Effector memory CD4-positive, alpha-beta T cell (primary cell): ENCODE results near the gene MEGF10.

Experiments used
- DNase-seq, 3 donors: peaks; one replicate each; pipeline ENCODE4 v3.0.0-alpha.2; 2020
- H3K27ac ChIP-seq: 2 replicates; pipeline ENCODE4 v1.7.0; 2013; ENCODE audit warnings: mild to moderate bottlenecking, low read length, moderate library complexity; ENCODE audit not compliant: insufficient read depth, poor library complexity, severe bottlenecking
- H3K27me3 ChIP-seq: replicated peaks from 2 replicates; pipeline ENCODE4 v1.7.0; 2013; ENCODE audit warnings: mild to moderate bottlenecking, low read length; ENCODE audit not compliant: insufficient read depth, control insufficient read depth, poor library complexity, severe bottlenecking
- H3K36me3 ChIP-seq: 2 replicates; pipeline ENCODE4 v1.7.0; 2013; ENCODE audit warnings: mild to moderate bottlenecking, low read length, moderate library complexity; ENCODE audit not compliant: control insufficient read depth, insufficient read depth
- H3K4me1 ChIP-seq: 2 replicates; pipeline ENCODE4 v1.7.0; 2013; ENCODE audit warnings: low read length, mild to moderate bottlenecking; ENCODE audit not compliant: control insufficient read depth, insufficient read depth, poor library complexity, severe bottlenecking
- H3K4me3 ChIP-seq: 2 replicates; pipeline ENCODE4 v1.7.0; 2013; ENCODE audit warnings: low read length, low read depth, mild to moderate bottlenecking; ENCODE audit not compliant: insufficient read depth, poor library complexity, severe bottlenecking
- H3K9me3 ChIP-seq: 2 replicates; pipeline ENCODE4 v1.7.0; 2013; ENCODE audit warnings: mild to moderate bottlenecking, low read length, moderate library complexity; ENCODE audit not compliant: control insufficient read depth

Gene MEGF10

DNA sequence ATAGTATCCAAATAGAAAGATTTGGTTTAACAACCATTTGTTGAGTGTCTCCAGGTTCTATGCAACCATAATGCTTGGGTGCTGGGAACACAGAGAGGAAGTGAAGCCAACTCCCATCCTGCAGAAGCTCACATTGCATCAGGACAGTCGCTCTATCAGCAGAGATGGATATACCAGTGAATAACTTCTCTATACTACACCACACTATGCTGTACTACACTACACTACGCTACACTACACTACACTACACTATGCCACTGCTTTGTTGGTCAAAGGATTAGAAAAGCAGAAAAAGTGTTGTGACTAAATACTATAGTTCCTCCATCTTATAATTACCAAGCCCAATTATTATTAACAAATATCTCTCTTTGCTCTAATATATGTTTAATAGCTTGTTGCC, 137.7 kb downstream of the MEGF10 start:
- Histone ChIP-seq H3K9me3 (no peaks in the 10 kb centered on the region), H3K36me3 (no peaks in the 10 kb centered on the region), H3K4me3 (no peak overlapping the region), H3K27me3 (no peaks in the 10 kb centered on the region), H3K27ac (no peak overlapping the region), H3K4me1 (no peaks in the 10 kb centered on the region)
- DNase-seq, result no peak

DNA sequence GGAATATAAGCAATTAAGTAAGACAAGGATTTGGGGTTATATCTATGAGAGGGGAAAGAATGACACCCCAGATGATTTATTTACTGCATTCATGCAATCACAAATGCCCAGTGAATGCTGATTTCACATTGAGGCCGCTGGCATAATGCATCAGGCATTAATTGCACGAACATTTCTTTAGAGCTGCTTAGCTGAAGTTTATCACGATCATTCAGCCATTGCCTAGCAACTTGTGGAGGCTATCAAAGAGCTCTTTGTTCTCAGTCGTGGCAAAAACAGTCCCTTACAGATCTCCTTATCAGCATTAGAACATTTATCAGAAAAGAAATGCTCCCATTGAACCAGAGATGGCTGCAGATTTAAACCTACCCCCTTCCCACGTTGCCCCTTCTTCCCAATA, 138.2 kb downstream of the MEGF10 start:
- Histone ChIP-seq H3K4me1 (no peaks in the 10 kb centered on the region), H3K4me3 (no peak overlapping the region), H3K27ac (no peak overlapping the region), H3K36me3 (no peaks in the 10 kb centered on the region), H3K9me3 (no peaks in the 10 kb centered on the region), H3K27me3 (no peaks in the 10 kb centered on the region)
- DNase-seq, result no peak

DNA sequence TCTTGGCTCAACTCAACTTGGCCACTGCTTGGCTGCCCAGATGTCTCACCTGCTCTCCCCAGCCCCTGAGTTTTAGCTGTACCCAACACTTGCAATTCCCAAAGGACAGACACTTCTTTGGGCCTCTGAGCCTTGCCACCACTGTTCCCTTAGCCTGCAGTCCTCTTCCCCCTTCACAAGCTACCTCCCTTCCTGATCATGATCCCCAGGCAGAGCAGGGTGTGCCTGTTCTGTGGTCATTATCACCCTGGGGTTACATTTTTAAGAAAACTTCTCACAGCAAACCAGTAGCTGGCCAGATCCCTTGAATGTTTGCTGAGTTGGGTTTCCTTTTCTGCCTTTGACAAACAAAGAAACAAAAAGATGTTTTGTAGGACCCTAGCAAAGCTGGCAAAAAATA, 139.3 kb downstream of the MEGF10 start:
- no peaks in the 10 kb centered on the region for H3K27me3 ChIP-seq
- H3K36me3 ChIP-seq, result no peaks in the 10 kb centered on the region
- no peaks in the 10 kb centered on the region for H3K9me3 ChIP-seq
- H3K27ac ChIP-seq, result no peak overlapping the region
- DNase-seq, result no peak
- H3K4me1 ChIP-seq, result no peaks in the 10 kb centered on the region
- no peak overlapping the region for H3K4me3 ChIP-seq

DNA sequence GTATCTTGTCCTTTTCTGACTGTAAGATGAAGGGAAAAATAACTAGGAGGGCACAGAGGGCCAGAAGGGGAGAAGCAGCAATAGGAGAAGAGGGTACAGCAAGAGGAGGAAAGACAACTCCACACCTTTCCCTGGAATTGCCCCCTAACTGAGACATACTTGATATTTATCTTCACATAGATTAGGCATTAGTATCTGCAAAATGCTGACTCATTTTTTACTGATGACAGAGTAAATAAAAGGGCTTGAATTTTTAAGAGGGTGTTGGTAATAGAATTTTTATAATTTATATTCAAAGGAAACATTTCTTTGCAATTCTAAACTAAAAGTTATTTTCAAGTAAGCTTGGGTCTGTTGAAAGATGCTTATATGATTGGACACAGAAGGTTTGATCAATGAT, 140.0 kb downstream of the MEGF10 start:
- Histone ChIP-seq H3K4me1 (no peaks in the 10 kb centered on the region), H3K9me3 (no peaks in the 10 kb centered on the region), H3K4me3 (no peak overlapping the region), H3K27ac (no peak overlapping the region), H3K27me3 (no peaks in the 10 kb centered on the region), H3K36me3 (no peaks in the 10 kb centered on the region)
- DNase-seq, result no peak

DNA sequence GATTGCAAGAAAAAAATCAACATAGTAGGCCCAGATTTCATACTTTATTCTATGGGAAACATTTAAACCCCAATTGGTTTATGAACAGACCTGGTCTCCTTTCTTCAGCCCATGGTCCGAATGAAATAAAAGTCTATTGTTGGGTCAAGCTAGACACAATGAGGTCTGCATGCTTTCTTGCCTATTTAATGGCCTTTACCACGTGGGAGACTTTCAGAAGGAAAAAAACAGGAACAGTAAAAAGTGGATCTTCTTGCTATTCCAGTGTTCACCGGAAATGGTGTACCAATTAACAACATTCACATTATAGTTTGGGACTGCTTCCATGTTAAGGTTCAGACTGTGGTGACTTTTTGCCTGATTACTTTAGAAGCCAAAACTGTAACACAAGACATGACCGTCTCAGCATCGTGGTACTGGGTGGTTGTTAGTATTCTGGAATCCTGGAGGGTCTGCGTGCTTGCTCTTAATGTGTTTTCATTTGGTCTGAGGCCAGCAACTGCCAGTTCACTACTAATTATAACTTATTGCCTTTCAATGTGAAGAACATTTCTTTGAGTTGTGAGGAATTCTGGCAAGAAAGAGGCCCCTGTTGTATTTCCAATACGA, 141.5 kb downstream of the MEGF10 start:
- no peaks in the 10 kb centered on the region for H3K9me3 ChIP-seq
- DNase-seq, result no peak
- no peaks in the 10 kb centered on the region for H3K4me1 ChIP-seq
- no peak overlapping the region for H3K27ac ChIP-seq
- H3K4me3 ChIP-seq, result no peak overlapping the region
- H3K27me3 ChIP-seq, result no peaks in the 10 kb centered on the region
- H3K36me3 ChIP-seq, result no peaks in the 10 kb centered on the region

DNA sequence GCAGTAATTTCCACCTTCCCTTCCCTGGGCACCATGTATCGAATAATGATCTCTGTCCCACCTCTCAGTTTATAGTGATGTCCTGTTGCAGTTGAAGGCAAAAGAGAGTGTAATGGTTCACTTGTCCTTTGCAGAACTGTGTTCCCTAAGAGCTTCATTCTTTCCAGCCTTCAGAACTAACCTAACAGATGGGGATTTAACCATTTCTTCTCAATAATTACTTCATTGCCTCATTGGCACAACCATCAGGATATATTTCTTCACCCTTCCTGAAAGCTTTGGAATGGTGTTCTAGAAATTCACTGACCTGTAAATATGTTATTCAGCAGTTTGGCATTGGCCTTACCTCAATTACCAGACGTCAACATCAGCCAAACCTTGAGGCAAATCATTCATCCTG, 142.9 kb downstream of the MEGF10 start:
- Histone ChIP-seq H3K27ac (no peak overlapping the region), H3K4me3 (no peak overlapping the region), H3K9me3 (no peaks in the 10 kb centered on the region), H3K4me1 (no peaks in the 10 kb centered on the region), H3K27me3 (no peaks in the 10 kb centered on the region), H3K36me3 (no peaks in the 10 kb centered on the region)
- no peak for DNase-seq

DNA sequence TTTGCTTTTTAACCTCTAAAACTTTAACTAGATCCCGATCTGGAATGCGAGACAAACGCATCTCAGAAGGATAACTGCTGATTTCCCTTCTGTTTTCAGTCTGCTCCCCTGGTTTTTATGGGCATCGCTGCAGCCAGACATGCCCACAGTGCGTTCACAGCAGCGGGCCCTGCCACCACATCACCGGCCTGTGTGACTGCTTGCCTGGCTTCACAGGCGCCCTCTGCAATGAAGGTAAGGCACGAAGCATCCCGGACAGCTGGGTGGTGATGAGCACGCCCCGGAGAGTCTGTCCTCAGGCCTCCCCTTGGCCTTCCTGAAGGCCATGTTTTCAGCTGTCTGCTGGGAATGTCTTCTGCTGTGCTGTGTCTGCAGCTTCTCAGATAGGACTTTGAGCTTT, 144.0 kb downstream of the MEGF10 start:
- Histone ChIP-seq H3K9me3 (no peaks in the 10 kb centered on the region), H3K4me1 (no peaks in the 10 kb centered on the region), H3K27me3 (no peaks in the 10 kb centered on the region), H3K36me3 (no peaks in the 10 kb centered on the region), H3K4me3 (no peak overlapping the region), H3K27ac (no peak overlapping the region)
- no peak for DNase-seq

DNA sequence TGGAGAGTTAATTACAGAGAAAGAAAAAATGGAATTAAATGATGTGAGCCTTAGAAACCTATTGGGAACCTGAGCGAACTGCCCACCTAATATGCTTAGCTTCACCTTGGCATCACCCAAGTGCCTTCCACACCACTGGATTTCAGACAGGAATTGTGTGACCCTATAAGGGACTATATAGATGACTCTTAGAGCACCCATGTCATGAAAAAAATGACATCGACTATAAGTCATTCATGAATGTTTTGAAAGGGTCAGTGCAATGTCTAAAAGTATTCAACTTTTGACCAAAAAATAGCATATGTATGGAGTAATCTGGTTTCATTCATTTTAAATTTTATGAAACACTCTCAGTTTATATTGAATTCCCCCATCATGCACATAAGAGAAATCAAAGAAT, 145.2 kb downstream of the MEGF10 start:
- Histone ChIP-seq H3K4me1 (no peaks in the 10 kb centered on the region), H3K27ac (no peak overlapping the region), H3K4me3 (no peak overlapping the region)

DNA sequence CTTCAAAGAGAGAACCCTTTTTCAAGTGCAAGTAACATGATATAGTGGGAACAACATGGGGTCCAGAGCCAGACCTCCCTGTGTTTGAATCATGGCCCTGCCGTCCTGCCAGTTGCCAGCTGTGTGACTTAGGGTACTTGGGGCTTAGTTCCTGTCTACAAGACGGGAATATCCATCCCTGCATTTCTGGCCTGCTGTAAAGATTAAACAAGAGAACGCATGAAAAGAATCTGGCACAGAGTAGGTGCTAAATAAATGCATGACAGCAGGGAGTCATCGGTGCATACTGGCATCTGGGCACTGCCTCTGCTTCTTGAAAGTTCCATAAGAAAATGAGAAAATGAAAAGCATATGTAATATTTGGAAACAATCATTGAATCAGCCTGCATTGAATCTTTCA, 149.0 kb downstream of the MEGF10 start:
- Histone ChIP-seq H3K27me3 (no peaks in the 10 kb centered on the region), H3K4me1 (no peaks in the 10 kb centered on the region), H3K9me3 (no peaks in the 10 kb centered on the region), H3K27ac (no peak overlapping the region), H3K36me3 (no peaks in the 10 kb centered on the region), H3K4me3 (no peak overlapping the region)
- no peak for DNase-seq

More for the DNA sequence above, 145.2 kb downstream of the MEGF10 start:
- no peaks in the 10 kb centered on the region for H3K27me3 ChIP-seq
- no peaks in the 10 kb centered on the region for H3K36me3 ChIP-seq
- no peaks in the 10 kb centered on the region for H3K9me3 ChIP-seq
- no peak for DNase-seq

DNA sequence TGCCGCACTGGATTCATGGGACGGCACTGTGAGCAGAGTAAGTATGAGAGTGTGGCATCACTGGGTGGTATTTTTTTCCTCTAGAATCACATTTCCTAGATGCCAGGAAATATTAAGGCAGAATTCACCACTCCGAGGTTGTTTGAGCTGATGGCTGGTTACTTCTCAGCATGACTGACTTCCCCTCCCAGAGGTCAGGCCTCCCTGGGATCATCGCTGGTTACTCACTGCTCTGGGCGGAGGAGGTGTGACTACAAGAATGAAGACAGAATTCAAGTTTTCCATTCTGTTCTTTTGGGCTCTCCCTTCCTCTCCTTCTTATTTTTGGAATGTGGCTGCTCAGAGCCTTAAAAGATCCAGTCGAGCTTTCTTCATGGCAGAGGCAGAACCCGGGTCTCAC, 150.2 kb downstream of the MEGF10 start:
- Histone ChIP-seq H3K9me3 (no peaks in the 10 kb centered on the region), H3K4me1 (no peaks in the 10 kb centered on the region), H3K27ac (no peak overlapping the region), H3K4me3 (no peak overlapping the region), H3K27me3 (no peaks in the 10 kb centered on the region), H3K36me3 (no peaks in the 10 kb centered on the region)
- no peak for DNase-seq
